Calu3 (cell line): ENCODE measurements around the gene CCL21. TPM values are rescaled to one million over a fixed set of nuclear protein-coding genes. Genes with fewer than 3 reads are reported as not detected.

Experiments used
- BruUV-seq: library from RNA; stranded (reverse); fragments of 400-500 nt; replicated peaks from 2 replicates; lab custom pipeline; 2021; lab: Mats Ljungman, UMichigan
- CTCF ChIA-PET: fragments of 300-600 bp; sonication (Branson Sonifier 250); formaldehyde crosslinking; loops from one replicate; lab custom pipeline; 2022; ENCODE audit warnings: antibody characterized with exemption; lab: Charles Lee
- DNase-seq: peaks from one replicate; pipeline ENCODE4 v3.0.0; 2022
- H3K27ac Mint-ChIP-seq: one replicate; pipeline ENCODE4 v1.8.0; 2022; ENCODE audit warnings: mixed read lengths; ENCODE audit not compliant: unreplicated experiment
- H3K27me3 Mint-ChIP-seq: one replicate; pipeline ENCODE4 v1.8.0; 2022; ENCODE audit warnings: mixed read lengths; ENCODE audit not compliant: unreplicated experiment
- H3K36me3 Mint-ChIP-seq: one replicate; pipeline ENCODE4 v1.8.0; 2022; ENCODE audit warnings: mild to moderate bottlenecking, moderate library complexity, mixed read lengths; ENCODE audit not compliant: insufficient read depth, unreplicated experiment
- H3K4me1 Mint-ChIP-seq: one replicate; pipeline ENCODE4 v1.8.0; 2022; ENCODE audit warnings: mild to moderate bottlenecking, low read depth, mixed read lengths; ENCODE audit not compliant: unreplicated experiment
- H3K4me3 Mint-ChIP-seq: one replicate; pipeline ENCODE4 v1.8.0; 2022; ENCODE audit warnings: mild to moderate bottlenecking, low read depth, moderate library complexity, mixed read lengths; ENCODE audit not compliant: unreplicated experiment
- H3K9me3 Mint-ChIP-seq: one replicate; pipeline ENCODE4 v1.8.0; 2022; ENCODE audit warnings: low read depth, mixed read lengths; ENCODE audit not compliant: unreplicated experiment
- intact Hi-C: fragments of 100-400 bp; cut with micrococcal nuclease; formaldehyde crosslinking; loops from one replicate; pipeline ENCODE4 v1.10.0; 2022; ENCODE audit not compliant: unreplicated experiment
- total RNA-seq: library from RNA; stranded (reverse); gene quantifications from 2 replicates; pipeline ENCODE4 v1.2.3, GENCODE V29; 2022
- TF ChIP-seq, protein P1 (sequence below): fragments of 200-600 bp; IDR thresholded peaks from one replicate; pipeline ENCODE4 v1.8.0; 2022; ENCODE audit warnings: antibody characterized with exemption; ENCODE audit not compliant: unreplicated experiment

CCL21 gene
- total RNA-seq, 1 experiment from 2014 or later, result not detected

DNA sequence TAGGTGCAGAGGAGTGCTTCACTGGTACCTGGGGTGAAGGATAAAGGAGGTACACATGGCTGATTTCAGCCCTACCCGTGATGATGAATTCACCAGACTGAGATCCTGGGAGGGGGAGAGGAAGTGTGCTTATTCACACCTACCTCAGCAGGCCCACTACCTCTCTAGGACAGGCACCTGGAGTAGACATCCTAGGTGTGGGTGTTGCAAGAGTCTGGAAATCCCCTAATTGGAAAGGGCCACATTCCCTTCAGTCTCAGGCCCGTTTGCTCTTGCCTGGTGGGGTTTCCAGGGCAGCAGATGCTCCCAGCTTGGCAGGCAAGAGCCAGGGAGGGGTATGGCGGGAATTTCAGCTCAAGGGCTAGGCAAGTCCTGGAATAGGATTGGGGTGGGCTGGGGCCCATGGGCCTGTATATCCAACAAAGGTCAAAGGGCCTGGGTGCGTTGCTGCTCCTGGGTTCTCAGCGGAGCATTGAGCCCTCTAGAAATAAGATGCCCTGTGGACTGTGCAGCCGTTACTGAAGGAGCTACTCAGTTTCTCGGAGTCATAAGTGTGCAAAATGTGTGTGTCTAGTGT, 5.8 kb upstream of the CCL21 start:
- no peak for DNase-seq
- H3K27ac Mint-ChIP-seq, result no peak overlapping the region

DNA sequence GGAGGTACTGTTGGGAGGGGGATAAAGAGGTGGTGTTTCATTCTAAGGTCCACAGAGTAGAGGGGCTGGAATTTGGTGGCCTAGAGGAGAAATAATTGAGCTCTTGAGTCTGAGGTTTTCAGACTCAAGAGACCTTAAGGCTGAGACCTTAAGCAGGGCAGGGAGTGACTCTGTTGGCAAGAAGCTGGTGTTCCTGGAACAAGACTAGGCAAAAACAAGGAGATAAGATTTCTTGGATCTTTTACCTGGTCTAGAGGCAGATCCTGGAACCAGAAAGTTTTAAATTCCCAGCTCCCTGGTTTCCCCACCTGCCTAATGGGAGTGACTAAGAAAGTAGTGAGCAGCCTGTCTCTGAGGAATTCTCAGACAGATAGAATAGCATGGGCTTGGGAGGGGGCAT, 4.1 kb upstream of the CCL21 start:
- BruUV-seq, result no TSS peak
- H3K27ac Mint-ChIP-seq, result no peak overlapping the region
- H3K4me3 Mint-ChIP-seq, result no peak overlapping the region
- no peaks in the 10 kb centered on the region for H3K9me3 Mint-ChIP-seq
- intact Hi-C loops, result no loop called here
- TF ChIP-seq, protein P1, sequence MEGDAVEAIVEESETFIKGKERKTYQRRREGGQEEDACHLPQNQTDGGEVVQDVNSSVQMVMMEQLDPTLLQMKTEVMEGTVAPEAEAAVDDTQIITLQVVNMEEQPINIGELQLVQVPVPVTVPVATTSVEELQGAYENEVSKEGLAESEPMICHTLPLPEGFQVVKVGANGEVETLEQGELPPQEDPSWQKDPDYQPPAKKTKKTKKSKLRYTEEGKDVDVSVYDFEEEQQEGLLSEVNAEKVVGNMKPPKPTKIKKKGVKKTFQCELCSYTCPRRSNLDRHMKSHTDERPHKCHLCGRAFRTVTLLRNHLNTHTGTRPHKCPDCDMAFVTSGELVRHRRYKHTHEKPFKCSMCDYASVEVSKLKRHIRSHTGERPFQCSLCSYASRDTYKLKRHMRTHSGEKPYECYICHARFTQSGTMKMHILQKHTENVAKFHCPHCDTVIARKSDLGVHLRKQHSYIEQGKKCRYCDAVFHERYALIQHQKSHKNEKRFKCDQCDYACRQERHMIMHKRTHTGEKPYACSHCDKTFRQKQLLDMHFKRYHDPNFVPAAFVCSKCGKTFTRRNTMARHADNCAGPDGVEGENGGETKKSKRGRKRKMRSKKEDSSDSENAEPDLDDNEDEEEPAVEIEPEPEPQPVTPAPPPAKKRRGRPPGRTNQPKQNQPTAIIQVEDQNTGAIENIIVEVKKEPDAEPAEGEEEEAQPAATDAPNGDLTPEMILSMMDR, result no peak
- no peak for DNase-seq
- H3K36me3 Mint-ChIP-seq, result no peaks in the 10 kb centered on the region
- H3K4me1 Mint-ChIP-seq, result peaks cover 9% of the 10 kb centered on the region
- peaks cover 57% of the 10 kb centered on the region for H3K27me3 Mint-ChIP-seq
- CTCF ChIA-PET, result no interaction called here

More for the DNA sequence above, 5.8 kb upstream of the CCL21 start:
- no TSS peak for BruUV-seq
- Mint-ChIP-seq H3K27me3 (peaks cover 65% of the 10 kb centered on the region), H3K4me3 (no peak overlapping the region), H3K4me1 (peaks cover 9% of the 10 kb centered on the region), H3K36me3 (no peaks in the 10 kb centered on the region), H3K9me3 (no peaks in the 10 kb centered on the region)
- intact Hi-C loops, result no loop called here
- TF ChIP-seq, protein P1, result no peak
- CTCF ChIA-PET, result no interaction called here

DNA sequence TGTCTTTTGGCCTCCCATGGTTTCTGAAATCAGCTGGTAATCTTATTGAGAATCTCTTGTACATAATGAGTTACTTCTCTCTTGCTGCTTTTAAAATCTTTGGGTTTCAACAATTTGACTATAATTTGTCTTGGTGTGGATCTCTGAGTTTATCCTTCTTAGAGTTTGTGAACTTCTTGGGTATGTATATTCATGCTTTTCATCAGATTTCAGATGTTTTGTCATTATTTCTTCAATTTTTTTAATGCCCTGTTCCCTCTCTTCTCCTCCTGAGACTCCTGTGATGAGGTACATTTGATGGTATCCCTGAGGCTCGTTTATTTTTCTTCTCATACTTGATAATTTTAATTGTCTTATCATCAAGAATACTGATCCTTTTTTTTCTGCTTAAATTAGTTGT, 2.2 kb upstream of the CCL21 start:
- intact Hi-C loops, result no loop called here
- Mint-ChIP-seq H3K4me1 (no peaks in the 10 kb centered on the region), H3K36me3 (no peaks in the 10 kb centered on the region), H3K4me3 (no peak overlapping the region), H3K27me3 (peaks cover 71% of the 10 kb centered on the region), H3K9me3 (no peaks in the 10 kb centered on the region), H3K27ac (no peak overlapping the region)
- no TSS peak for BruUV-seq
- CTCF ChIA-PET, result no interaction called here
- TF ChIP-seq, protein P1, result no peak
- no peak for DNase-seq

DNA sequence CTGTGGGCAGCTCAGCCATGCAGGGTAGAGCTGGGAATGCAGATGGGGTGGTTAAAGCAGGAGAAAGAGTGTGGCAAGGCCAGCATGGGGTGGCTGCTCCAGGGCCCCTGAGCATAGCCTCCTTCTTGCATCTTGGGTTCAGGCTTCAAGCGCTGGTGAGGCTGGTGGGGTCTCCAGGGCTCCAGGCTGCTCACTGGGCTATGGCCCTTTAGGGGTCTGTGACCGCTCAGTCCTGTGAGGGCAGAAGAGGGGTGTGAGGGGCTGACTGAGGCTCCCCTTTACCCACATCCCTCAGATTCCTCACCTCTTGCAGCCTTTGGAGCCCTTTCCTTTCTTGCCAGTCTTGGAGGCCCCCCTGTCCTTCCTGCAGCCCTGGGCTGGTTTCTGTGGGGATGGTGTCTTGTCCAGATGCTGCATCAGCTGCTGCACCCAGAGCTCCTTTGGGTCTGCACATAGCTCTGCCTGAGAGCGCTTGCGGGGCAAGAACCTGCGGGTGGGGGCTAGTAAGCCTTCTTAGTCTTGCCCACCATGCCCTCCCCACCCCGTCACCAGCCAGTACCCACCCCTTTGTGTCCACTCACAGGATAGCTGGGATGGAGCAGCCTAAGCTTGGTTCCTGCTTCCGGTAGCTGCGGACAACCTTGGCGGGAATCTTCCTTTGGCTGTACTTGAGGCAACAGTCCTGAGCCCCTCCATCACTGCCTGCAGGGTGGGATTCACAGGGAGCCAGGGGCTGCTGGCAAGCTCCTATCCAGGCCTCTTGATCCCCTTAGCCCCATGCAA, 549 bp downstream of the CCL21 start:
- no TSS peak for BruUV-seq
- DNase-seq, result no peak
- H3K27ac Mint-ChIP-seq, result no peak overlapping the region
- intact Hi-C loops, result no loop called here
- no peaks in the 10 kb centered on the region for H3K36me3 Mint-ChIP-seq
- no peaks in the 10 kb centered on the region for H3K9me3 Mint-ChIP-seq
- TF ChIP-seq, protein P1, result no peak
- H3K4me3 Mint-ChIP-seq, result no peak overlapping the region
- CTCF ChIA-PET, result interaction anchor here (0.6 kb wide), 1 partner anchor 14 kb away, joined by 3 read pairs; no protein-coding TSS in a partner anchor
- peaks cover 51% of the 10 kb centered on the region for H3K27me3 Mint-ChIP-seq
- no peaks in the 10 kb centered on the region for H3K4me1 Mint-ChIP-seq
